Colonic mucosa (tissue), 4 donors: ENCODE data around the gene SLC44A2. TPM values are rescaled to one million over a fixed set of nuclear protein-coding genes. Genes with fewer than 3 reads are reported as not detected.

Source experiments
- DNase-seq: peaks from one replicate; pipeline ENCODE4 v3.0.0-alpha.2; 2020
- H3K27ac ChIP-seq: fragments of 200-600 bp; one replicate; pipeline ENCODE4 v1.8.0; 2021
- H3K27me3 ChIP-seq: fragments of 200-600 bp; one replicate; pipeline ENCODE4 v1.8.0; 2021
- H3K36me3 ChIP-seq: fragments of 200-600 bp; one replicate; pipeline ENCODE4 v1.8.0; 2021
- H3K4me1 ChIP-seq: fragments of 200-600 bp; one replicate; pipeline ENCODE4 v1.8.0; 2021; ENCODE audit warnings: mild to moderate bottlenecking
- H3K4me3 ChIP-seq: fragments of 200-600 bp; one replicate; pipeline ENCODE4 v1.8.0; 2021
- H3K9ac ChIP-seq, 2 donors: one replicate each; pipeline ENCODE4 v1.7.0; 2013; ENCODE audit warnings: control low read depth in 2 of 2, low read depth in 2 of 2, low read length in 2 of 2
- H3K9me3 ChIP-seq: fragments of 200-600 bp; one replicate; pipeline ENCODE4 v1.8.0; 2021
- intact Hi-C: fragments of 100-400 bp; cut with DNase I; formaldehyde crosslinking; loops from one replicate; pipeline ENCODE4 v1.14.1; 2022
- total RNA-seq, 2 donors: library from RNA; stranded (reverse); fragmentation: NEBNext Ultra II Directional in 1 of 2; extraction: Animal tissue kit (Norgen Biotek cat#: 25700) in 1 of 2; gene quantifications; one replicate each; pipeline ENCODE4 v1.2.1, GENCODE V29; 2021
- TF ChIP-seq, protein P1 (sequence below): fragments of 200-600 bp; IDR thresholded peaks from one replicate; pipeline ENCODE4 v1.8.0; 2022; ENCODE audit warnings: antibody characterized with exemption, mild to moderate bottlenecking
- donor health status: healthy.
- donor health status: DM: no; HTN: no; CAD: no.
- donor health status: DM: no; HTN: no; CAD: no.

Gene SLC44A2
- total RNA-seq = 100 to 1,000 TPM in 1 of 2 donors, 10 to 100 TPM in 1; 87.1 to 137 TPM

DNA sequence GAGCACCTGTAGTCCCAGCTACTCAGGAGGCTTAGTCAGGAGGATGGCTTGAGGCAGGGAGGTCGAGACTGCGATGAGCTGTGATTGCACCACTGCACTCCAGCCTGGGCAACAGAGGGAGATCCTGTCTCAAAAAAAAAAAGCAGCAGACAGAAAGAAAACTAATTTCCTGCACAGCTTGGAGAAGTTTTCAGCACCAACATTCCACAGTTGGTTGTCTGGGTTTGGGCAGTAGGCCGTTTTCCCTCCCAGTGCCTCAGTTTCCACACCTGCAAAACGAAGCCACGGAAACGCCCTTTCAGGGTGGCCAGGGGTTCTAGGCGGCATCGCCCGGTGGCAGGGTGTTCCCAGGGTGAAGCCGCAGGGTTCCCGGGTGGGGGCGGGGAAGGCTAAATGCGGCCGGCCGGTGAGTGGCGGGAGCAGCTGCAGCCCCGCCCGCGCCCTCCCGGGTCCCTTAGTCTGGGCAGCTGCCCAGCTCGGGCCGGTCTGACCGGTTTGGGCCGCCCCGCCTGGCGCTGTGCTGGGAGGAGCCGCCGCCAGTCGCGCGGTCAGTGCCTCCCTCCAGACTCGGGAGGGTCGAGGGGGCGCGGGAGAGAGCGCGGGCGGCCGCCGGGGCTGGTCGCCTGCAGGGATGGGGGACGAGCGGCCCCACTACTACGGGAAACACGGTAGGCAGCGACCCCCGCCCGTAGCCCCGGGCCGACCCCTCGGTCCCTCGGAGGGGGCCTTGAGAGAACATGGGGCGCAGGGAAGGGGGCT is at the start of gene SLC44A2:
Gene SLC44A2 (plus strand): TSS at position 551 of the 759 bp plus-strand sequence. CDS start 81 bp downstream, at position 632.
- intact Hi-C loops = no loop called here
- peak within 1 kb of the TSS; percentile 82 for H3K27ac ChIP-seq
- TF ChIP-seq, protein P1, sequence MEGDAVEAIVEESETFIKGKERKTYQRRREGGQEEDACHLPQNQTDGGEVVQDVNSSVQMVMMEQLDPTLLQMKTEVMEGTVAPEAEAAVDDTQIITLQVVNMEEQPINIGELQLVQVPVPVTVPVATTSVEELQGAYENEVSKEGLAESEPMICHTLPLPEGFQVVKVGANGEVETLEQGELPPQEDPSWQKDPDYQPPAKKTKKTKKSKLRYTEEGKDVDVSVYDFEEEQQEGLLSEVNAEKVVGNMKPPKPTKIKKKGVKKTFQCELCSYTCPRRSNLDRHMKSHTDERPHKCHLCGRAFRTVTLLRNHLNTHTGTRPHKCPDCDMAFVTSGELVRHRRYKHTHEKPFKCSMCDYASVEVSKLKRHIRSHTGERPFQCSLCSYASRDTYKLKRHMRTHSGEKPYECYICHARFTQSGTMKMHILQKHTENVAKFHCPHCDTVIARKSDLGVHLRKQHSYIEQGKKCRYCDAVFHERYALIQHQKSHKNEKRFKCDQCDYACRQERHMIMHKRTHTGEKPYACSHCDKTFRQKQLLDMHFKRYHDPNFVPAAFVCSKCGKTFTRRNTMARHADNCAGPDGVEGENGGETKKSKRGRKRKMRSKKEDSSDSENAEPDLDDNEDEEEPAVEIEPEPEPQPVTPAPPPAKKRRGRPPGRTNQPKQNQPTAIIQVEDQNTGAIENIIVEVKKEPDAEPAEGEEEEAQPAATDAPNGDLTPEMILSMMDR = no peak
- H3K4me3 ChIP-seq = peak within 1 kb of the TSS; percentile 69
- no peaks in the 10 kb centered on the region for H3K27me3 ChIP-seq
- peak within 1 kb of the TSS; percentile 75 to 93 for H3K9ac ChIP-seq
- peak; percentile 97 for DNase-seq
- H3K9me3 ChIP-seq = no peaks in the 10 kb centered on the region
- H3K4me1 ChIP-seq = peaks cover 10% of the 10 kb centered on the region
- H3K36me3 ChIP-seq = no peaks in the 10 kb centered on the region

- Histone ChIP-seq H3K4me3 (no peak overlapping the region), H3K36me3 (no peaks in the 10 kb centered on the region), H3K27ac (no peak overlapping the region), H3K27me3 (no peaks in the 10 kb centered on the region), H3K9me3 (no peaks in the 10 kb centered on the region), H3K9ac (no peak overlapping the region), H3K4me1 (no peaks in the 10 kb centered on the region)
- intact Hi-C loops = loop anchor here (10.0 kb wide), 1 partner anchor 93 kb away; no protein-coding TSS in a partner anchor
- TF ChIP-seq, protein P1 = no peak
- DNase-seq = no peak
Observed at GRCh38 chr19:10577951-10578350, 47.4 kb upstream of the SLC44A2 start.

- Histone ChIP-seq H3K9ac (no peak overlapping the region), H3K9me3 (no peaks in the 10 kb centered on the region), H3K27ac (no peak overlapping the region), H3K4me1 (no peaks in the 10 kb centered on the region), H3K27me3 (no peaks in the 10 kb centered on the region), H3K4me3 (no peak overlapping the region), H3K36me3 (no peaks in the 10 kb centered on the region)
- intact Hi-C loops = loop anchor here (1.0 kb wide), 1 partner anchor 63 kb away; no protein-coding TSS in a partner anchor
- TF ChIP-seq, protein P1 = peak; percentile 99
- peak; percentile 89 for DNase-seq
Observed at GRCh38 chr19:10580979-10581631, 44.2 kb upstream of the SLC44A2 start.

DNA sequence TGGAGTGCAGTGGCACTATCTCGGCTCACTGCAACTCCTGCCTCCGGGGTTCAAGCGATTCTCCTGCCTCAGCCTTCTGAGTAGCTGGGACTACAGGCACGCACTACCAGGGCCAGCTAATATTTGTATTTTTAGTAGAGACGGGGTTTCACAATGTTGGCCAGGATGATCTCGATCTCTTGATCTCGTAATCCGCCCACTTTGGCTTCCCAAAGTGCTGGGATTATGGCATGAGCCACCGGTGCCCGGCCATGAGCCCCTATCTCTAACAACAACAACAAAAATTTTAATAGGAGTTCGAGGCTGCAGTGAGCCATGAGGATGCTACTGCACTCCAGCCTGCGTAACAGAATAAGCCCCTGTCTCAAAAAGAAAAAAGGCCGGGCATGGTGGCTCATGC is 43.3 kb upstream of the SLC44A2 start:
- no peak overlapping the region for H3K9ac ChIP-seq
- DNase-seq = no peak
- TF ChIP-seq, protein P1 = no peak
- no peak overlapping the region for H3K4me3 ChIP-seq
- H3K27me3 ChIP-seq = no peaks in the 10 kb centered on the region
- no peaks in the 10 kb centered on the region for H3K9me3 ChIP-seq
- intact Hi-C loops = no loop called here
- no peak overlapping the region for H3K27ac ChIP-seq
- no peaks in the 10 kb centered on the region for H3K36me3 ChIP-seq
- no peaks in the 10 kb centered on the region for H3K4me1 ChIP-seq

GRCh38 chr19:10583036-10583776 is 42.1 kb upstream of the SLC44A2 start:
- DNase-seq = no peak
- no peaks in the 10 kb centered on the region for H3K4me1 ChIP-seq
- intact Hi-C loops = no loop called here
- TF ChIP-seq, protein P1 = no peak
- H3K27ac ChIP-seq = no peak overlapping the region
- H3K4me3 ChIP-seq = no peak overlapping the region
- no peaks in the 10 kb centered on the region for H3K36me3 ChIP-seq
- no peaks in the 10 kb centered on the region for H3K27me3 ChIP-seq
- no peaks in the 10 kb centered on the region for H3K9me3 ChIP-seq
- H3K9ac ChIP-seq = no peak overlapping the region
